GM04504 (cell line): Measurements from ENCODE around the gene RASA3.

Experiments
- DNase-seq: peaks from one replicate; pipeline ENCODE4 v3.0.0-alpha.2; 2012; ENCODE audit warnings: low read depth

The RASA3 gene

DNA sequence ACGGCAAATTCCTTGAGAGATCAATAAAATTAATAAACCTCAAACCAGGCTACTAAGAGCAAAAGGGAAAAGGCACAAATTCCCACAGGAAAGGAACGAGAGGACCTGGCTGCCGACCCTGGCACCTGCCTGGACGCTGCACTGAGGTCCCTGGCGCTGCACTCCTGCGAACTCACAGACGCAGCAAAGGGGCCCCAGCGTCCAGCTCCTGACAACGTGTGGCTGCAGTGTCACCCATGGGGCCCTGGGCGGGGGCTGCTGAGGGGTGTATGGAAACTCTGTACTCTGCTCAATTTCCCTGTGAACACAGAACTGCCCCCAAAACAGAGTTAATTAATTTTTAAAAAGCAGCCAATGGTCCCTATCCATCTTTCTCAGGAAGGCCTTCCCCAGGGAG is 97.2 kb downstream of the RASA3 start:
- DNase-seq: no peak

DNA sequence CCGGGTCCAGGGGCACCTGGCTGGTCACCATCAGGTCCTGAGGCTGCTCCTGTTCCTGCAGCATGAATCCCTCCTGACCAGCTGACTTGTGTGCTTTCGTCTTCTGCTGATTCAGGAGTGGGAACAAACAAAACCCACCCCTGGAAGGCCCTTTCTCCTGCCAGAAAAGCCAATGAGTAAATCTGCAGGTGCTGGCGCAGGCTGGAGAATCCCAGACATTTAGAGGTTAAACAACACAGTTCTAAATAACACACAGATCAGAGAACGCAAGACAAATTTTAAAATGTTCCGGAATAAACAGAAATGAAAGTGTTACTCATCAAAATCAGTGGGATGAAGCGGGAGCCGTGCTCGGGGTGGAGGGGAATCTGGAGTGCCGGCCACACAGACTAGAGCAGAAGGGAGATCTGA is 97.9 kb downstream of the RASA3 start:
- DNase-seq: no peak

DNA sequence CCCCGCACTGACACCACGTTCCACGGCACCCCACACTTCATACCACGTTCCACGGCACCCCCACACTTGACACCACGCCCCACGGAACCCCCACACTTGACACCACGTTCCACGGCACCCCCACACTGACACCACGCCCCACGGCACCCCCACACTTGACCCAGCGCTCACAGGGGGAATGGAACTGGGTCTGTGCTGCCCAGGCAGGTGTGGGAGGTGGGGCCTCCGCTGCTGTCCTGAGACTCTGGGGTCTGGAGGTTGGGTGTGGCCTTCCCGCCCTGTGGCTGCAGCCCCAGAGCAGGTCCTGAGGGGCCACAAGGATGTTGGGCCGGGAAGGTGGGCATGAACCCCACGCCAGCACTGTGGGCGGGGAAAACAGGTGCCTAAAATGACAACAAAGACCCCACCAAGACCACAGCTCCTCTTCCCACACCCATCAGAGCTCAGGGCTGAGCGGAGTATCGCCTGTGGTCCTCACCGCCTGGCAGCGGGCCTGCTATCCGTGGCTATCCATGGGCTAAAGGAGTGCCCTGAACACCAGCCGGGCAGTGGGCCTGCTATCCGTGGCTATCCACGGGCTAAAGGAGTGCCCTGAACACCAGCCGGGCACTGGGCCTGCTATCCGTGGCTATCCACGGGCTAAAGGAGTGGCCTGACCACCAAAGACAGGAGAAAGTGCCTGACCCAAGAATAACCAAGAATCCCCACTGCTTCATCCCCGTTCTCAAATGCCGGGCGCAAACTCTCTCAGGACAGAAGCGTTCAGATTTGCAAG is 98.7 kb downstream of the RASA3 start:
- no peak for DNase-seq

GRCh38 chr13:114032126-114032799 is 100.2 kb downstream of the RASA3 start:
- no peak for DNase-seq

DNA sequence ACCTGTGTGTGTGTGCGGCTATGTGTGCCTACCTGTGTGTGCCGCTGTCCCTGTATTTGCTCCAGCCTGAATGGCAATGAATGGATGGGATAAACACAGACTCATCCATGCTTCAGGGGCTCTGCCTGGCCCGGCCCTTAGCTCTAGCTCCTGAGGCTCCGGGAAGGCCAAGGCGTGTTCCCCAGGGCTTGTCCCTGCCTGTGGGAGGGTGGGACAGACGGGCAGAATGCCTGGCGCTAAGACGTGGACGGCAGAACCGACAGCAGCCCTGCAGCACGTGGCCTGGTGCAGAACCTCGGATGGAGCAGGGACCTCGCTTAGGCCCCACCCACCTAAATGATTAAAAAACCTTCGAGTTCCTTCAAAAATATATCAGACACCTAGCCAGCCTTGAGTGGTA is 100.8 kb downstream of the RASA3 start:
- DNase-seq: no peak

- DNase-seq: no peak
Observed at GRCh38 chr13:114030666-114031610, 101.5 kb downstream of the RASA3 start.

DNA sequence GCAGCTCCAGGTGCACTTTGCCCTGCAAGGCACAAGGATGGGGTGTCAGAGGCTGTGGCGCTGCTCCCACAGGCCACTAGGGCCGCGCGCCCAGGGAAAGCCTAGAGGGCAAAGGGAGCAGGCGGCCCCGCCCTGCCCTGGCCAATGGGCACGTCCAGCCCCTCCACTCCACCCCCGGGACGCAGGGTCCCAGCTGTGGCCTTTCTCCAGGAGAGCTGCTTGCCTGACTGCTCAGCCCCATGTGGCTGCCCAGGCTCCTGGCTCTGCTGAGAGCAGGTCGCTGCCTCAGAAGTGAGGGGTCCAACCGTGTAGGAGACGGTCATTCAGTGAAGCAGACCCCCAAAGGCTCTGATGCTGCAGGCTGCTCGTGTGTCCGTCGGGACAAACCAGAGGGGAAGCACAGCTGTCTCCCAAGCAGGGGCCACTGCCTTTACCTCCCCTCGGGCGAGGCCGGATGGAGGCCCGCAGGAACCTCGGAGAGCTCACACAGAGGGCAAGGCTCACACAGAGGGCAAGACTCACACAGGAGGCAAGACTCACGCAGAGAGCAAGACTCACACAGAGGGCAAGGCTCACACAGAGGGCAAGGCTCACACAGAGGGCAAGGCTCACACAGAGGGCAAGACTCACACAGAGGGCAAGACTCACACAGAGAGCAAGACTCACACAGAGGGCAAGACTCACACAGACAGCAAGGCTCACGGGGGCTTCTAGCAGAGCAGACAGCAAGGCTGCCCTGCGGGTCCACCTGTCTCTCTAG is 102.4 kb downstream of the RASA3 start:
- DNase-seq: no peak

DNA sequence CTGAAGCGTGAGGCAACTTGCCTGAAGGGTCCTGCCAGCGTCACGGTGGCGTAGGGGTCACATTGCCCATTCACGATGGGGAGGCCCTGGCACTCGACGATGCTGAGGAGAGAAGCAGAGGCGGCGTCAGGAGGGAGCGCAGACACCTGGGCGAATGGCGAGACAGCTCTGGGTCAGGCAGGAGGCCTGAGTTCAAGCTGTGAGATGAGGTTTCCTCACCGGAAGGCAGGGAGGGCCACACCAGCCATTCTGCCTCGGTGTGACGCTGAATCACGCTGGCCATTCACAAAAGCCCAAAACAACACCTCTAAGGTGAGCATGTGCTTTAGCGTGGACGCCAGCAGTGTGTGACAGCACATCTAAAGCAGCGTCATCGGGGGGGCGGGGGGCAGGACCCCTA is 104.6 kb downstream of the RASA3 start:
- no peak for DNase-seq

- no peak for DNase-seq
Observed at GRCh38 chr13:114027046-114027715, 105.2 kb downstream of the RASA3 start.

- DNase-seq: no peak
Observed at GRCh38 chr13:114026481-114026880, 105.9 kb downstream of the RASA3 start.

- peak; percentile 37 for DNase-seq
Observed at GRCh38 chr13:114025714-114026431, 106.5 kb downstream of the RASA3 start.

GRCh38 chr13:114025405-114025713 is 107.1 kb downstream of the RASA3 start:
- DNase-seq: no peak

GRCh38 chr13:114024603-114025404 is 107.6 kb downstream of the RASA3 start:
- no peak for DNase-seq

GRCh38 chr13:114023716-114024602 is 108.5 kb downstream of the RASA3 start:
- DNase-seq: no peak

GRCh38 chr13:114022876-114023275 is 109.5 kb downstream of the RASA3 start:
- no peak for DNase-seq

DNA sequence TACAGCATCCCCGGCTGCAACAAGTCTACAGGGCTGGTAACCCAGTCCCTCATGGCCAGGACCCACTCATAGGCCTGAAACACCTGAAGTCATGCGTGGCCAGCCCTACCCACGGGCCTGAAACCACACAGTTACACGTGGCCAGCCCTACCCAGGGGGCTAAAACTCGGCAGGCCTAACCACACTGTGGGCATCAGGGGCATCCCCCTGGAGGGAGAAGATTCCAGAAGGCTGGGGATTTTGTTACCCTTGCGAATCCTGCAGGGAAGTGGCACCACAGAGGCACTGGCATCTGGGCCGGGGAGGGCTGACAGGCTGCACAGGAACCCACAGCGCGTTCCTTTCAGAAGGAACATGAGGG is 110.1 kb downstream of the RASA3 start:
- no peak for DNase-seq

DNA sequence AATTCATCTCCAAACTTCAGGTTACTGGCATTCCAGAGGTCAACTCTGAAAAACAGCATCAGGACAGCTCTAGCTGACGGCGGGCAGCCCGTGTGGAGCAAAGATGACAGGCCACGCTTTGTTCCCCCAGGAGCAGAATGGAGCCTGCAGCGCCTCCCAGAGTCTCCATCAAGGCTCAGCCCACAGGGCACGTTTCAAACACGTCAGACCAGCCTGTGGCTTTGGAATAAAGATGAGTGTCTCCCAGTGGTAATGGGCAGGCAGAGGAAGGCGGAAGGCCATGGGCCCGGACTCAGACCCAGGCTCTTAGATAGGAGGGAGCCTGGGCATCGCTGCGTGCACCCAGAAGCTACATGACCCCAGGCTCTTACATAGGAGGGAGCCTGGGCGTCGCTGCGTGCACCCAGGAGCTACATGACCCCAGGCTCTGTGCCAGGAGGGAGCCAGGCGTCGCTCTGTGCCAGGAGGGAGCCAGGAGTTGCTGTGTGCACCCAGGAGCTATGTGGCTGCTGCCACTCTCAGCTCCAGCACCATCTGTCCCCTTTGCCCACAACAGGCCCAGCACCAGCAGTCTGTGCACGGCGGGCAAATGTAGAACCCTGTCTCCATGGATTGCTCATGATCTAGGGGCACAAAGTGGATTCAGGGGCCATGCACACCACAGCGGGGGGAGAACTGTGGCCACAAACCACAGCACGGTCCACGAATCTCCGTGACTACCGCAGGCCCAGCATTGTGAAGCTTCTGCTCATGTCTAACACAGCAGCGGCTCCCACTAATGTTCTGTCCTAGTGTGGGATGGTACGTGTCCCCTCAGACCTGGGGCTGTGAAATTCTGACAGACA is 110.7 kb downstream of the RASA3 start:
- DNase-seq: no peak
